Heart left ventricle (tissue), 13 donors: ENCODE measurements around the gene PCCA.

Experiments used
- POLR2A ChIP-seq, 2 donors: fragments of 450-650 bp; IDR thresholded peaks; one replicate each; pipeline ENCODE4 v1.6.1; 2017; ENCODE audit warnings: antibody characterized with exemption in 2 of 2, mild to moderate bottlenecking in 2 of 2, moderate library complexity in 2 of 2
- TF ChIP-seq, protein P1 (sequence below), 12 donors: fragments of 200-600 bp; sonication (generic) in 4 of 12; IDR thresholded peaks; one replicate each; pipeline versions ENCODE4 v1.5.0 to v1.8.0; 2018 to 2022; ENCODE audit warnings: antibody characterized with exemption in 12 of 12, mild to moderate bottlenecking in 5 of 12
- donor health status: ischemic (EF 13 %, LVEDD 7.1; RV severe dilation, severe dysfunction).
- donor health status: DM: no; HTN: yes; CAD: no.
- donor health status: DM: no; HTN: no; CAD: no.
- donor health status: ischemic (EF 25% LVEDD 6.9; RV normal size, moderate dysfunction).
- donor health status: ischemic (EF 25% LVEDD 5.7; RV mildly dilated, moderate dysfunction).
- donor health status: ischemic (EF 35%, LVEDD 5.7; RV mildly dilated, moderate dysfunction).
- donor health status: nonischemic (EF 11% LVEDD 7.7; RV severe dilation, severe dysfunction).
- donor health status: DM: yes; HTN: yes; CAD: no.
- donor health status: PGD.
- donor health status: ischemic (EF 29% LVEDD 5.4; RV normal size, mild dysfunction).
- donor health status: nonischemic (EF 23%, LVEDD 6.1; RV moderate dilation, normal function).

DNA sequence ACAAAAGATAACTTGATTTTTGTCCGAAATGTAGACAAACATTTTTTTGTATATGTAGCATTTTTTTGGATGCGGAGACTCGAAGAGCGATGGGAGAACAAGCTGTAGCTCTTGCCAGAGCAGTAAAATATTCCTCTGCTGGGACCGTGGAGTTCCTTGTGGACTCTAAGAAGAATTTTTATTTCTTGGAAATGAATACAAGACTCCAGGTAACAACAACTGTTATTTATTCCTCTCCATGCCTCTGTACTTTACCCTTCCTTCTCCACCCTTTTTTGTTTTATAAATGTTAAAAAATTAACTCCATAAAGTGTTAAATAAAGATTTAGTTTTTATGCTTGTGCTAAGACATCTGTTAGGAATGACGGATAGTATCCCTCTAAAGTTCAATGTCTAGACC, 184.2 kb downstream of the PCCA start:
- TF ChIP-seq, protein P1, sequence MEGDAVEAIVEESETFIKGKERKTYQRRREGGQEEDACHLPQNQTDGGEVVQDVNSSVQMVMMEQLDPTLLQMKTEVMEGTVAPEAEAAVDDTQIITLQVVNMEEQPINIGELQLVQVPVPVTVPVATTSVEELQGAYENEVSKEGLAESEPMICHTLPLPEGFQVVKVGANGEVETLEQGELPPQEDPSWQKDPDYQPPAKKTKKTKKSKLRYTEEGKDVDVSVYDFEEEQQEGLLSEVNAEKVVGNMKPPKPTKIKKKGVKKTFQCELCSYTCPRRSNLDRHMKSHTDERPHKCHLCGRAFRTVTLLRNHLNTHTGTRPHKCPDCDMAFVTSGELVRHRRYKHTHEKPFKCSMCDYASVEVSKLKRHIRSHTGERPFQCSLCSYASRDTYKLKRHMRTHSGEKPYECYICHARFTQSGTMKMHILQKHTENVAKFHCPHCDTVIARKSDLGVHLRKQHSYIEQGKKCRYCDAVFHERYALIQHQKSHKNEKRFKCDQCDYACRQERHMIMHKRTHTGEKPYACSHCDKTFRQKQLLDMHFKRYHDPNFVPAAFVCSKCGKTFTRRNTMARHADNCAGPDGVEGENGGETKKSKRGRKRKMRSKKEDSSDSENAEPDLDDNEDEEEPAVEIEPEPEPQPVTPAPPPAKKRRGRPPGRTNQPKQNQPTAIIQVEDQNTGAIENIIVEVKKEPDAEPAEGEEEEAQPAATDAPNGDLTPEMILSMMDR (IDR thresholded peaks at IDR 0.05): no peak
- no peak for TF ChIP-seq POLR2A (IDR thresholded peaks at IDR 0.05)
